Thoracic aorta (tissue), 2 donors: Measurements from ENCODE around the gene RHOH. TPM values are rescaled to one million over a fixed set of nuclear protein-coding genes. Genes with fewer than 3 reads are reported as not detected.

Source experiments
- ATAC-seq: fragments of 150-250 bp; one replicate; pipeline ENCODE4 v1.8.0; 2017; ENCODE audit warnings: low read depth; ENCODE audit not compliant: insufficient number of reproducible peaks, low FRiP score
- DNase-seq: peaks from one replicate; pipeline ENCODE4 v3.0.0-alpha.2; 2020; ENCODE audit warnings: low spot score
- H3K27ac ChIP-seq, 2 donors: fragments of 200-600 bp; sonication (generic); 1 replicate in 1 of 2; 2 replicates in 1 of 2; pipeline ENCODE4 v1.5.1; 2016; ENCODE audit warnings: mild to moderate bottlenecking in 2 of 2, moderate library complexity in 2 of 2
- H3K27me3 ChIP-seq: fragments of 200-600 bp; sonication (generic); replicated peaks from 2 replicates; pipeline ENCODE4 v1.6.0; 2016; ENCODE audit warnings: mild to moderate bottlenecking; ENCODE audit not compliant: insufficient read depth
- H3K36me3 ChIP-seq: fragments of 200-600 bp; sonication (generic); one replicate; pipeline ENCODE4 v1.5.1; 2016
- H3K4me1 ChIP-seq, 2 donors: fragments of 200-600 bp; sonication (generic); 1 replicate in 1 of 2; 2 replicates in 1 of 2; pipeline versions ENCODE4 v1.5.1 to v1.6.0; 2016; ENCODE audit warnings: low read depth in 2 of 2, mild to moderate bottlenecking in 1 of 2; ENCODE audit not compliant: control insufficient read depth in 1 of 2
- H3K4me3 ChIP-seq: fragments of 200-600 bp; sonication (generic); 2 replicates; pipeline ENCODE4 v1.5.1; 2016; ENCODE audit warnings: mild to moderate bottlenecking
- H3K9me3 ChIP-seq: fragments of 200-600 bp; sonication (generic); 2 replicates; pipeline ENCODE4 v1.5.1; 2016
- CTCF ChIP-seq: fragments of 200-600 bp; sonication (generic); IDR thresholded peaks from one replicate; pipeline ENCODE4 v1.5.1; 2019; ENCODE audit warnings: antibody characterized with exemption
- total RNA-seq, 2 donors: library from RNA; depleted of rRNA; stranded (reverse); fragments of >200 nt; gene quantifications; one replicate each; pipeline versions ENCODE4 v1.1.0 to v1.2.3, GENCODE V29; 2016

The RHOH gene
- total RNA-seq, 2 donors from 2014 or later = 5.8 to 10.2 TPM

GRCh38 chr4:40241026-40241425, 44.2 kb downstream of the RHOH start:
- TF ChIP-seq CTCF = no peak
- DNase-seq (no peak), ATAC-seq (no peak)
- no peaks in the 10 kb centered on the region for H3K36me3 ChIP-seq
- no peaks in the 10 kb centered on the region for H3K4me1 ChIP-seq
- no peaks in the 10 kb centered on the region for H3K9me3 ChIP-seq
- H3K4me3 ChIP-seq = no peak overlapping the region
- no peaks in the 10 kb centered on the region for H3K27me3 ChIP-seq
- no peak overlapping the region for H3K27ac ChIP-seq

GRCh38 chr4:40241941-40242340, 45.1 kb downstream of the RHOH start:
- no peaks in the 10 kb centered on the region for H3K9me3 ChIP-seq
- H3K27me3 ChIP-seq = no peaks in the 10 kb centered on the region
- no peak for DNase-seq
- H3K4me3 ChIP-seq = no peak overlapping the region
- H3K27ac ChIP-seq = no peak overlapping the region
- ATAC-seq = no peak
- TF ChIP-seq CTCF = no peak
- H3K36me3 ChIP-seq = no peaks in the 10 kb centered on the region
- no peaks in the 10 kb centered on the region for H3K4me1 ChIP-seq

GRCh38 chr4:40243386-40243948, 46.6 kb downstream of the RHOH start:
- DNase-seq = no peak
- Histone ChIP-seq H3K36me3 (no peaks in the 10 kb centered on the region), H3K9me3 (no peaks in the 10 kb centered on the region), H3K4me3 (no peak overlapping the region), H3K4me1 (no peaks in the 10 kb centered on the region), H3K27ac (no peak overlapping the region), H3K27me3 (no peaks in the 10 kb centered on the region)
- no peak for ATAC-seq
- TF ChIP-seq CTCF = no peak

GRCh38 chr4:40244606-40245005, 47.8 kb downstream of the RHOH start:
- TF ChIP-seq CTCF = no peak
- no peak for ATAC-seq
- Histone ChIP-seq H3K36me3 (no peaks in the 10 kb centered on the region), H3K4me1 (no peaks in the 10 kb centered on the region), H3K27me3 (no peaks in the 10 kb centered on the region), H3K9me3 (no peaks in the 10 kb centered on the region), H3K27ac (no peak overlapping the region), H3K4me3 (no peak overlapping the region)
- DNase-seq = no peak

- ATAC-seq (no peak), DNase-seq (no peak)
- H3K36me3 ChIP-seq = no peaks in the 10 kb centered on the region
- H3K9me3 ChIP-seq = no peaks in the 10 kb centered on the region
- H3K4me3 ChIP-seq = no peak overlapping the region
- H3K27ac ChIP-seq = no peak overlapping the region
- H3K27me3 ChIP-seq = no peaks in the 10 kb centered on the region
- no peak for TF ChIP-seq CTCF
- H3K4me1 ChIP-seq = no peaks in the 10 kb centered on the region
Measured at GRCh38 chr4:40245550-40245949, 48.7 kb downstream of the RHOH start.
